Measurements from ENCODE around the gene KLHDC4. TPM values are rescaled to one million over a fixed set of nuclear protein-coding genes. Genes with fewer than 3 reads are reported as not detected.
"Not testable (repeated sequence)": the region's sequence is repeated elsewhere in the genome, so short reads cannot be mapped to it uniquely, and the experiment has no call there.

Gene KLHDC4
- total and polyA plus RNA-seq, 7 donors, result 9.2 to 19.7 (median 14.7) TPM

DNA sequence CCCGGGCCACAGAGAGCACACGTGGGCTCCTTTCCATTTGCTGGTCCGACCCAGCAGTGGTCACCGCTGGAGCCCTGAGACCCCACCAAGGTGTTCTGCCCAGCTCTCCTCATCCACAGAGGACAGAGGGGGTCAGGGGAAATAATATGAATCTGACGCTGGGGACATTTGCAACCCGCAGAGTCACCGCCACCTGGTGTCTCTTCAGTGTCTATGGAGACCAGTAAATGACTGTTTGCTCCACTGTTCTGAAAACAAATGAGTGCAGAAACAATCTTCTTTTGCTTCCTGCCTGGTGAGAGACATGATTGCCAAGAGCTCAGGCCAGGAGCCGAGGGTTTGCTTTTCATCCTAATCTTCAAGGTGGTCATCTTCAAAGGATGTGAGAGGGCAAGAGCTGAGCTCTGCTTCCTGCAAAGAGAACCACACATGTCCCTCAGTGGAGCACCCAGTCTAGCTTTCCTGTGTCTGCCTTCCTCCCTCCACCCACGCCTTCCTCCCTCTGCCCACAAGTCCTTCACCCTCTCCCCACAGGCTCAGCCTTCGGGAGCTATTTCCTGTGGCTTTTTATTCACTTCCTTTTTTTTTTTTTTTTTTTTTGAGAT is 14.7 kb upstream of the KLHDC4 start:
- intact Hi-C loops (cut with DNase I), result loop anchor here (2.0 to 10.0 kb wide), 2 partner anchors 90 to 124 kb away; no protein-coding TSS in a partner anchor
- ATAC-seq (no peak), DNase-seq (no peak)
- no peak overlapping the region for H3K27ac ChIP-seq
- no peaks in the 10 kb centered on the region for H3K27me3 ChIP-seq (ENCODE audit: insufficient read depth in 3 of 3, low read length in 2 of 3)
- no peak for TF ChIP-seq CTCF (IDR thresholded peaks at IDR 0.05)
- H3K9me3 ChIP-seq, result no peaks in the 10 kb centered on the region
- H3K4me3 ChIP-seq, result no peak overlapping the region
- WGBS, 3 donors, result 78 to 81% (median 80%) methylated on average over 10 of the region's 10 CpGs
- peaks cover 15% of the 10 kb centered on the region for H3K4me1 ChIP-seq
- H3K36me3 ChIP-seq (ENCODE audit: insufficient read depth in 1 of 2, low read depth in 1 of 2), result no peaks in the 10 kb centered on the region

DNA sequence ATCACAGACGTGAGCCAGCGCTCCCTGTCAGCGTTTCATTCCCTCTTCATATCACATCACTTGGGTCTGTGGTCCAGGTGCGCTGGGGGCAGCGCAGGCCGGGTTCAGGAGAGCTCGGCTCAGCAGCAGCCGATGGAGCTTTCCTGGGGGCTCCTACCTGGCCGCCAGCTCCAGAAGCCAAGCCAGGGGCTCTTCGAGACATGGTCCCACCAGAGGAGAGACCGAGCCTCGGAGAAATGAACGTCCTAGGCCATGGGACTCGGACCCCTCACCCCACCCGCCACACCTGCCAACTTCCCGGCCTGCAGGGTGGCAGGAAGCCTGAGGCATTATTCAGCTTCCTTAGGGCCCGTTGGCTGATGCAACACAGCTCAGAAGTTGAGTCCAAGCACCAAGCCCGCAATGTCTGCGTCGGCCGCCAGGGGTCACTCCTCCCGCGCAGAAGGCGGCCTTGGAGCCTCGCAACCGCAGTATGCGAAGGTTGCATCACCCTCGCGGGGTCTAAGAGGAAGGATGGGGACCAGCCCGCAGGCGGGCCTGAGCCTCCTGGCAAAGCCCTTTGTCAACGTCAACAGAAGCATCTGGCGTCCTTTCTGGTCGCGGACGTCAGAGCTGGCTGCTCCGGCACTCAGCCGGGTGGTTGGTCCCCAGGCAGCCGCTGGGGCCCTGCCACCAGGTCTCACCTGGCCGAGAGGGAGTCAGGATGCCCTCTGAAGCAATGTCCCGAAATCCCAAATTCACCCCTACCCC is 13.2 kb upstream of the KLHDC4 start:
- peaks cover 15% of the 10 kb centered on the region for H3K4me1 ChIP-seq
- no peak overlapping the region for H3K4me3 ChIP-seq
- no peak overlapping the region for H3K27ac ChIP-seq
- no peaks in the 10 kb centered on the region for H3K27me3 ChIP-seq (ENCODE audit: insufficient read depth in 3 of 3, low read length in 2 of 3)
- ATAC-seq (peak; percentile 91 to 93 (median 92)), DNase-seq (peak; percentile 91 to 95)
- WGBS, 3 donors, result 23 to 26% (median 24%) methylated on average over 38 to 41 of the region's 41 CpGs
- peak; percentile 100 for TF ChIP-seq CTCF (IDR thresholded peaks at IDR 0.05)
- H3K36me3 ChIP-seq (ENCODE audit: insufficient read depth in 1 of 2, low read depth in 1 of 2), result no peaks in the 10 kb centered on the region
- no peaks in the 10 kb centered on the region for H3K9me3 ChIP-seq
- intact Hi-C loops (cut with DNase I), result loop anchor here in 1 of 2 donors (1.0 kb wide), 1 partner anchor 92 kb away; no protein-coding TSS in a partner anchor

DNA sequence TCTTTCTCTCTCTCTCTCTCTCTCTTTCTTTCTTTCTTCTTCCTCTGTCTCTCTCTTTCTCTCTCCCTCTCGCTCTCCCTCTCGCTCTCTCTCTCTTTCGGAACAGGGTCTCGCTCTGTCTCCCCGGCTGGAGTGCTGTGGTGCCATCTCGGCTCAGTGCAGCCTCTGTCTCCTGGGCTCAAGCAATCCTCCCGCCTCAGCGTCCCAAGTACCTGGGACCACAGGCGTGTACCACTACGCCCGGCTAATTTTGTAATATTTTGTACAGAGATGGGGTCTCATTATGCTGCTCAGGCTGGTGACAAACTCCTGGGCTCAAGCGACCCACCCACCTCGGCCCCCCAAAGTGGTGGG is 12.7 kb upstream of the KLHDC4 start:
- ATAC-seq (peak in 2 of 4 donors; percentile 10 to 29), DNase-seq (no peak)
- Histone ChIP-seq H3K27me3 (ENCODE audit: insufficient read depth in 3 of 3, low read length in 2 of 3) (no peaks in the 10 kb centered on the region), H3K4me3 (no peak overlapping the region), H3K36me3 (ENCODE audit: insufficient read depth in 1 of 2, low read depth in 1 of 2) (no peaks in the 10 kb centered on the region), H3K9me3 (no peaks in the 10 kb centered on the region), H3K27ac (no peak overlapping the region), H3K4me1 (peaks cover 15% of the 10 kb centered on the region)
- intact Hi-C loops (cut with DNase I), result no loop called here
- TF ChIP-seq CTCF (IDR thresholded peaks at IDR 0.05), result no peak
- 92 to 94% (median 93%) methylated on average over 13 of the region's 13 CpGs for WGBS, 3 donors

DNA sequence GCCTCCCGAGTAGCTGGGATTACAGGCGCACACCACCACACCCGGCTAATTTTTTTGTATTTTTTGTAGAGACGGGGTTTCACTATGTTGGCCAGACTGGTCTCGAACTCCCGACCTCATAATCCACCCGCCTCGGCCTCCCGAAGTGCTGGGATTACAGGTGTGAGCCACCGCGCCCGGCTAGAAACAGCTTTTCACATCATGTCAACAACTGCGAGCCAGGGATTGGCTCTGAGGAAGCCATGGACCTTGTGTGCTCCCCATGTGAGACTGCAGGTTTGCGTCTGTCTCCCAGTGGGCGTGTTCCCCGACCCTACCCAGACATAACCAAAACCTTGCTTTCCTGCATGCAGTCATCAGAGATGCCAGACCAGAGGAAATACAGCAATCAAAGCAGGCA is 8.1 kb upstream of the KLHDC4 start:
- H3K27ac ChIP-seq; H3K9me3 ChIP-seq; H3K4me3 ChIP-seq; intact Hi-C loops (cut with DNase I); DNase-seq; ATAC-seq; H3K27me3 ChIP-seq (ENCODE audit: insufficient read depth in 3 of 3, low read length in 2 of 3); H3K36me3 ChIP-seq (ENCODE audit: insufficient read depth in 1 of 2, low read depth in 1 of 2): not testable (repeated sequence)
- H3K4me1 ChIP-seq, result peaks cover 11% of the 10 kb centered on the region
- 87 to 88% (median 88%) methylated on average over 16 of the region's 16 CpGs for WGBS, 3 donors

- not testable (repeated sequence) for DNase-seq; H3K9me3 ChIP-seq; H3K4me3 ChIP-seq; H3K4me1 ChIP-seq; H3K27me3 ChIP-seq (ENCODE audit: insufficient read depth in 3 of 3, low read length in 2 of 3); H3K27ac ChIP-seq; ATAC-seq
- 81 to 89% (median 86%) methylated on average over 4 of the region's 4 CpGs for WGBS, 3 donors
- intact Hi-C loops (cut with DNase I), result loop anchor here (5.0 kb wide), 2 partner anchors 175 to 215 kb away; no protein-coding TSS in a partner anchor
- peaks cover 0 to 19% of the 10 kb centered on the region in 2 donors for H3K36me3 ChIP-seq (ENCODE audit: insufficient read depth in 1 of 2, low read depth in 1 of 2)
These were observed 1.7 kb upstream of the KLHDC4 start for GRCh38 chr16:87767456-87767855.

Measured in psoas muscle (tissue), 8 donors.